GM08714 (cell line): ENCODE data around the gene TDRD3.
A peak's percentile ranks its signal among the peaks of the same experiment; 100 is the strongest.
"Not testable (repeated sequence)": the region's sequence is repeated elsewhere in the genome, so short reads cannot be mapped to it uniquely, and the experiment has no call there.

Experiments
- H3K4me3 ChIP-seq: fragments of 200-500 bp; sonication (Bioruptor generic); 2 replicates; pipeline ENCODE4 v1.5.1; 2014; ENCODE audit warnings: mild to moderate bottlenecking, low read length, inconsistent platforms
- ZNF274 ChIP-seq: IDR thresholded peaks from 2 replicates; pipeline ENCODE4 v1.6.1; 2012; ENCODE audit warnings: mild to moderate bottlenecking, low read depth, low read length

TDRD3 gene

GRCh38 chr13:60396783-60397703, at the start of gene TDRD3:
Gene TDRD3 (plus strand): TSS chr13:60397220. CDS start chr13:60397365, 145 bp downstream.
- peak within 1 kb of the TSS; percentile 90 for H3K4me3 ChIP-seq
- no peak for TF ChIP-seq ZNF274

GRCh38 chr13:60347690-60348089, 49.3 kb upstream of the TDRD3 start:
- TF ChIP-seq ZNF274, result no peak
- H3K4me3 ChIP-seq, result no peak overlapping the region

DNA sequence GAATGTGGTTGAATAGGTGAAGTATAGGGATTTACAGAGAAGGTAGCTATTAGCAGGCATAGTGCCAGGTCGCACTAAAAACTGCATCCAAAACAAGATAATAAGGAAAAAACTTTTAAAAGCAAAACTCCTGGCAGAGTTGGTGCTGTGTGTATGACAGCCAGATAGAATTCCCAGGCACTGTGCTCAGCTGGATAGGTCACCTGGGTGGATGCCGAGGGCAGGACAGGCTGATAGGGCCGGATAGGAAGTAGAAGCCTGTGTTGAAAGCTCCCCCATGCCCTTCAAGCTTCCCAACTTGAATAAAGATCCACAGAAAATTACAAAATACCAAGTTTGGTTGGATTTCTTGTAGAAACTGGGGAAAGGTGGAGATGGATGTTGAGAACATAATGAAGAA, 48.9 kb upstream of the TDRD3 start:
- TF ChIP-seq ZNF274, result no peak
- no peak overlapping the region for H3K4me3 ChIP-seq

- no peak overlapping the region for H3K4me3 ChIP-seq
- no peak for TF ChIP-seq ZNF274
Measured at GRCh38 chr13:60351326-60351725, 45.7 kb upstream of the TDRD3 start.

DNA sequence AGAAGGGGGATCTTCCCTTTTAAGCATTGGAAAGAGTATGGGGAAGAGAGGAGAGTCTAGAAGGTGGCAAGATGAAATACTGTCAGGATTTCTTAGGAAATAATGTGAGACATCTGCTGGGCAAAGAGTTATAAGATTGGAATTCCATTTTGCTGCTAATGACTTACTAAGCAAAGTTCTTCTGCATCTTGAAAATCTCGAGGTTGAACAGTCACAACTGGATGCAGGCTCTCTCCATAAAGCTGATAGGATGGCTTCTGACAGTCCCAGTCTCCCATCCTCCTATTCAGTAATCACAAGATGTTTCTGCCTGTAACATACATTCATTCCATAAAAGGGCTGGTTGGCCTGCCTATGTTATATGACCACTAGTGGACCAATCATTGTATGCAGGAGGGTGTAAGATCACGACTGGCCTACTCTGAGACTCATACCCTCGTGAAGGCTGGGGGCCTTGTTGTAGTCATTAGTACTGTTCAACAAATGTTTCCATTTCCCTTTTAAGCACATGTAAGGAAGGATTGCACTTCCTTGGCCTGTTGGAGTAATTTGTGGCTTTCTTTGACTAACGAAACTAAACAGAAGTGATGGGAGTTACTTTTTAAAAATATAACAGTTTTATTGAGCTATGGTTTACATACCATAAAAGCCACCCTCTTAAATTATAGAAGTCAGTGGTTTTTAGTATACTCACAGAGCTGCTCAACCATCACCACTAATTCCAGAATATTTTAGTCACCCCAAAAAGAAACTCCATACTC, 45.0 kb upstream of the TDRD3 start:
- TF ChIP-seq ZNF274, result no peak

DNA sequence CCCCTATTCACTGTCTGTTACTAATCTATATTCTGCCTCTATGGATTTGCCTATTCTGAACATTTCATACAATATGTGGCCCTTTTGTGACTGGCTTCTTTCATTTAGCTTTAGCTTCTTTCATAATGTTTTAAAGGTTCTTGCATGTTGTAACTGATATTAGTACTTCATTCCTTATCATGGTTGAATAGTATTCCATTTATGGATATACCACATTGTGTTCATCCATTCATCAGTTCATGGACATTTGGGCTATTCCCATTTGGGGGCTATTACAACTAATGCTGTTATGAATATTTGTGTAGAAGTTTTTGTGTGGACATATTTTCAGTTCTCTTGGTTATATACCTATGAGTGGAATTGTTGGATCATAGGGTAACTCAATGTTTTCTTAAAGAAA, 44.4 kb upstream of the TDRD3 start:
- no peak overlapping the region for H3K4me3 ChIP-seq
- no peak for TF ChIP-seq ZNF274

More for the DNA sequence above, 45.0 kb upstream of the TDRD3 start:
- H3K4me3 ChIP-seq, result no peak overlapping the region

DNA sequence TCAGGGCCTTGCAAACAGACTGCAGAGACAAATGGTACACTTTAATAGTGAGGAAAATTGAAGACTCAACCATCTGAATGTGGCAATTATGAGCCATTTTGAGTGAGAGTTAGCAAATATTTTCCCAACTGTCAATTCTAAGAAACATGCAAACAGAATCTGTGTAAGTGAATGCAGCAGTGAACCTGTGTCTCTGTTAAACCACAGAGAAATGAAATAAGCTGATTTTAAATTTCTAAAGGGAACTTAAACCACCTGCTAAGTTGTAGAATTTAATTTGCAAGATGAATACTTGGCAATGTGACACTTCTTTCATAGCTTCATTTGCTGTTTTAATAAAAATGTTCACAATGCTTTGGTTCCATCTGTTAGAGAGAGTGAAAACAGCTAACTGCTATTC, 42.0 kb upstream of the TDRD3 start:
- no peak overlapping the region for H3K4me3 ChIP-seq
- no peak for TF ChIP-seq ZNF274

- no peak for TF ChIP-seq ZNF274
- no peak overlapping the region for H3K4me3 ChIP-seq
Measured at GRCh38 chr13:60356970-60357369, 40.0 kb upstream of the TDRD3 start.

- no peak for TF ChIP-seq ZNF274
- H3K4me3 ChIP-seq, result no peak overlapping the region
Measured at GRCh38 chr13:60358453-60358852, 38.6 kb upstream of the TDRD3 start.

- TF ChIP-seq ZNF274, result no peak
Measured at GRCh38 chr13:60363288-60363687, 33.7 kb upstream of the TDRD3 start.

DNA sequence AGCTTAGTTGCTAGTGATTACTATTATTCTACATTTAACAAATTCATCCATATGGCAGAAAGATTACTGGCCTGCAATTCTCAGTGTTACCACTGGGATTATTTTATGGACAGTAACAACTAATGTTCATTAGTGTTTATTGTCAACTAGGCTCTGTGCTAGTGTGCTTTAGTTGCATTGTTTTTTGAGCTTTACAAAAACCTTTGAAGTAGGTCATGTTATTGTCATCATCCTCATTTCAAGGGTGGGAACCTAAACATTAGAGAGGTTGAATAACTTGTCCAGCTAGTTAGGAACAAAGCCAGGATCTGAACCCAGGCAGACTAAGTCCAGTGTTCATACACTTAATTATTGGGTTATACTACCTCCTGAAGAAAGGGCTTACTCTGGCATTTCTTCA, 27.8 kb upstream of the TDRD3 start:
- H3K4me3 ChIP-seq, result no peak overlapping the region
- TF ChIP-seq ZNF274, result no peak

More at GRCh38 chr13:60363288-60363687, 33.7 kb upstream of the TDRD3 start:
- no peak overlapping the region for H3K4me3 ChIP-seq

- TF ChIP-seq ZNF274, result no peak
- no peak overlapping the region for H3K4me3 ChIP-seq
Measured at GRCh38 chr13:60370343-60370742, 26.7 kb upstream of the TDRD3 start.

GRCh38 chr13:60372141-60372540, 24.9 kb upstream of the TDRD3 start:
- TF ChIP-seq ZNF274, result no peak
- H3K4me3 ChIP-seq, result no peak overlapping the region

GRCh38 chr13:60379282-60379681, 17.7 kb upstream of the TDRD3 start:
- H3K4me3 ChIP-seq, result not testable (repeated sequence)

DNA sequence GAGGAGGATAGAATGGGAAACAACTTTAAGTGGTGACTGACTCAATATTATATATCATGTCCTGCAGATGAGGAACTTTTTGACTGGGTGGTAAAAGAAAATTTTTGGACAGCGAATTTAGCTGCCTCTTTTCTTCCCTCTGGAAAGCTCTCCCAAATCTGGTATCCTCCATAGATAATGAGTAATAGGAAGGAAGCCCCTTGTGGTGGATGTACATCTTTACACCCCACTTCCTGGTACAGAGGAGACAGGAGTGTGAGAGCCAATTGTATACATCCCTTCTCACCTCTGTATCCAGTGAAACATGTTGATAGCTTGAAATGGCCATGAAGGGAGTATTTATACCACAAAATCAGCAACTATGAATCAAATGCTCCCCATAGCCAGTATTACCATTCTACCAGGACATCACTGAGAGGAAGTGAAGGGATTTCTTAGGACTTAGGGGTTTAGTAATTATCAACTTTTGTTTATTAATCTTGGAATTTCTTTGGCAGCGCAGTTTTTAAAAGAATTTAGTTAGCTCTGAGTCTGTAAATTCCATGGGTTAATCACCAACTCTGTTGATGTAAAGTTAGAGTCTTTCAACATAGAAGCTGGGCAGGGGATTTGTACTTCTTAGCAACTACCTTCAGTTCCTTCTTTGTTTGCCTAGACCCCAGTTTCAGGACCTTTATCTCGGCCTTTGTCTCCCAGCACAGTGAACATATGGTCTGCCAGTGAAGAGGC, 17.0 kb upstream of the TDRD3 start:
- no peak overlapping the region for H3K4me3 ChIP-seq
- no peak for TF ChIP-seq ZNF274
